Measurements from ENCODE around the gene ZNF521.

ZNF521 gene

DNA sequence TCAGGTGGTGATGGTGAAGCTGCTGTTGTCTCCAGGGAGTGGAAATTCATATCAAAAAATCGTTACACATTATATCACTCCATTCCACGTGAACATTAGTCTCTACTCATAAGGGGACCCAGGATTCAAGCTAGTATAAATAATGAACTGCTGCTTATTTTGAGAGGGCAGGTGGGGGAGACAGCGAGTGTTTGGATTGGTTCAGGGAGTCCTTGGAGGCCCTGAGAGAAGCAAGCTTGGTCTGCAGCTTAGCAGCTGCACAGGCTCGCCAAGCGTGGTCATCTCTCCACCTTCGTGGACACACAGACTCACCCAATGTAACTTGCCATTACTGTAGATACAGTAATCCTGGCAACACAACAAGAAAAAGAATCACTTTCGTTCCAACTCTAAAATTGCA is 177.6 kb downstream of the ZNF521 start:
- Histone ChIP-seq H2BK15ac (ENCODE audit: low read length) (no peak overlapping the region), H3K27me3 (ENCODE audit: control insufficient read depth in 3 of 3, insufficient read depth in 3 of 3, low read depth in 1 of 3, low read length in 3 of 3) (no peaks in the 10 kb centered on the region), H2BK5ac (ENCODE audit: low read length) (no peak overlapping the region), H4K91ac (ENCODE audit: low read depth, low read length, poor library complexity) (no peak overlapping the region), H3K36me3 (replicated peaks in 1 of 2; ENCODE audit: control insufficient read depth in 2 of 2, insufficient read depth in 2 of 2, low read length in 2 of 2) (peaks cover 0 to 20% of the 10 kb centered on the region in 2 donors), H2BK120ac (ENCODE audit: low read depth, low read length) (no peak overlapping the region), H3K4me3 (ENCODE audit: low read length in 2 of 2) (no peak overlapping the region), H3K4ac (ENCODE audit: low read length) (no peak overlapping the region), H4K8ac (ENCODE audit: low read depth, low read length) (no peak overlapping the region), H3K18ac (ENCODE audit: low read length) (no peak overlapping the region), H3K4me1 (ENCODE audit: control insufficient read depth in 2 of 2, insufficient read depth in 1 of 2, low read depth in 1 of 2, low read length in 2 of 2) (peaks cover 0 to 10% of the 10 kb centered on the region in 2 donors), H3K4me2 (ENCODE audit: insufficient read depth, low read length, poor library complexity, severe bottlenecking) (no peak overlapping the region), H3K14ac (ENCODE audit: low read length) (no peak overlapping the region), H2AK5ac (ENCODE audit: low read depth, low read length) (no peak overlapping the region), H3K79me1 (ENCODE audit: low read depth, low read length) (no peaks in the 10 kb centered on the region), H3K23ac (ENCODE audit: low read depth, low read length, poor library complexity) (no peak overlapping the region), H3K9ac (ENCODE audit: low read depth, low read length, poor library complexity) (no peak overlapping the region), H3K27ac (replicated peaks; ENCODE audit: low read length) (no peak overlapping the region), H2BK12ac (ENCODE audit: low read length) (no peak overlapping the region), H3K9me3 (replicated peaks in 1 of 2; ENCODE audit: control insufficient read depth in 2 of 2, insufficient read depth in 1 of 2, low read depth in 1 of 2, low read length in 2 of 2) (no peaks in the 10 kb centered on the region), H2AFZ (ENCODE audit: low read length) (no peak overlapping the region)
- WGBS, 2 donors (ENCODE audit: extremely low coverage in 2 of 2, insufficient read length in 2 of 2, insufficient replicate concordance in 1 of 2) = no CpG with 5 or more reads among the region's 7 CpGs
- no peak for DNase-seq (ENCODE audit: low spot score)

- no peak overlapping the region for H3K18ac ChIP-seq (ENCODE audit: low read length)
- H3K4me1 ChIP-seq (ENCODE audit: control insufficient read depth in 2 of 2, insufficient read depth in 1 of 2, low read depth in 1 of 2, low read length in 2 of 2) = peaks cover 0 to 6% of the 10 kb centered on the region in 2 donors
- DNase-seq (ENCODE audit: low spot score) = no peak
- H2BK120ac ChIP-seq (ENCODE audit: low read depth, low read length) = no peak overlapping the region
- no peak overlapping the region for H2BK15ac ChIP-seq (ENCODE audit: low read length)
- no CpG with 5 or more reads among the region's 3 CpGs for WGBS, 2 donors (ENCODE audit: extremely low coverage in 2 of 2, insufficient read length in 2 of 2, insufficient replicate concordance in 1 of 2)
- peaks cover 2 to 39% of the 10 kb centered on the region in 2 donors for H3K36me3 ChIP-seq (replicated peaks in 1 of 2; ENCODE audit: control insufficient read depth in 2 of 2, insufficient read depth in 2 of 2, low read length in 2 of 2)
- H3K9me3 ChIP-seq (replicated peaks in 1 of 2; ENCODE audit: control insufficient read depth in 2 of 2, insufficient read depth in 1 of 2, low read depth in 1 of 2, low read length in 2 of 2) = no peaks in the 10 kb centered on the region
- H3K4ac ChIP-seq (ENCODE audit: low read length) = no peak overlapping the region
- H2AFZ ChIP-seq (ENCODE audit: low read length) = no peak overlapping the region
- no peak overlapping the region for H2BK12ac ChIP-seq (ENCODE audit: low read length)
- H4K91ac ChIP-seq (ENCODE audit: low read depth, low read length, poor library complexity) = no peak overlapping the region
- H3K4me3 ChIP-seq (ENCODE audit: low read length in 2 of 2) = no peak overlapping the region
- no peak overlapping the region for H2AK5ac ChIP-seq (ENCODE audit: low read depth, low read length)
- no peak overlapping the region for H3K9ac ChIP-seq (ENCODE audit: low read depth, low read length, poor library complexity)
- H3K23ac ChIP-seq (ENCODE audit: low read depth, low read length, poor library complexity) = no peak overlapping the region
- H3K4me2 ChIP-seq (ENCODE audit: insufficient read depth, low read length, poor library complexity, severe bottlenecking) = no peak overlapping the region
- no peak overlapping the region for H4K8ac ChIP-seq (ENCODE audit: low read depth, low read length)
- H3K27ac ChIP-seq (replicated peaks; ENCODE audit: low read length) = no peak overlapping the region
- no peak overlapping the region for H2BK5ac ChIP-seq (ENCODE audit: low read length)
- H3K79me1 ChIP-seq (ENCODE audit: low read depth, low read length) = no peaks in the 10 kb centered on the region
- H3K27me3 ChIP-seq (ENCODE audit: control insufficient read depth in 3 of 3, insufficient read depth in 3 of 3, low read depth in 1 of 3, low read length in 3 of 3) = no peaks in the 10 kb centered on the region
- H3K14ac ChIP-seq (ENCODE audit: low read length) = no peak overlapping the region
Observed at GRCh38 chr18:25171334-25171733, 180.6 kb downstream of the ZNF521 start.

- Histone ChIP-seq H3K36me3 (replicated peaks in 1 of 2; ENCODE audit: control insufficient read depth in 2 of 2, insufficient read depth in 2 of 2, low read length in 2 of 2) (peaks cover 2 to 47% of the 10 kb centered on the region in 2 donors), H3K18ac (ENCODE audit: low read length) (no peak overlapping the region), H3K9me3 (replicated peaks in 1 of 2; ENCODE audit: control insufficient read depth in 2 of 2, insufficient read depth in 1 of 2, low read depth in 1 of 2, low read length in 2 of 2) (no peaks in the 10 kb centered on the region), H2BK15ac (ENCODE audit: low read length) (no peak overlapping the region), H2BK120ac (ENCODE audit: low read depth, low read length) (no peak overlapping the region), H3K79me1 (ENCODE audit: low read depth, low read length) (no peaks in the 10 kb centered on the region), H4K91ac (ENCODE audit: low read depth, low read length, poor library complexity) (no peak overlapping the region), H3K4ac (ENCODE audit: low read length) (no peak overlapping the region), H2AFZ (ENCODE audit: low read length) (no peak overlapping the region), H4K8ac (ENCODE audit: low read depth, low read length) (no peak overlapping the region), H3K27me3 (ENCODE audit: control insufficient read depth in 3 of 3, insufficient read depth in 3 of 3, low read depth in 1 of 3, low read length in 3 of 3) (no peaks in the 10 kb centered on the region), H3K23ac (ENCODE audit: low read depth, low read length, poor library complexity) (no peak overlapping the region), H2BK12ac (ENCODE audit: low read length) (no peak overlapping the region), H3K4me3 (ENCODE audit: low read length in 2 of 2) (no peak overlapping the region), H3K4me1 (ENCODE audit: control insufficient read depth in 2 of 2, insufficient read depth in 1 of 2, low read depth in 1 of 2, low read length in 2 of 2) (peaks cover 0 to 6% of the 10 kb centered on the region in 2 donors), H2BK5ac (ENCODE audit: low read length) (no peak overlapping the region), H3K27ac (replicated peaks; ENCODE audit: low read length) (no peak overlapping the region), H3K4me2 (ENCODE audit: insufficient read depth, low read length, poor library complexity, severe bottlenecking) (no peak overlapping the region), H3K14ac (ENCODE audit: low read length) (no peak overlapping the region), H2AK5ac (ENCODE audit: low read depth, low read length) (no peak overlapping the region), H3K9ac (ENCODE audit: low read depth, low read length, poor library complexity) (no peak overlapping the region)
- WGBS, 2 donors (ENCODE audit: extremely low coverage in 2 of 2, insufficient read length in 2 of 2, insufficient replicate concordance in 1 of 2) = no CpG with 5 or more reads among the region's 4 CpGs
- no peak for DNase-seq (ENCODE audit: low spot score)
Observed at GRCh38 chr18:25170402-25170801, 181.6 kb downstream of the ZNF521 start.

GRCh38 chr18:25169701-25170100 is 182.3 kb downstream of the ZNF521 start:
- Histone ChIP-seq H4K91ac (ENCODE audit: low read depth, low read length, poor library complexity) (no peak overlapping the region), H3K4me1 (ENCODE audit: control insufficient read depth in 2 of 2, insufficient read depth in 1 of 2, low read depth in 1 of 2, low read length in 2 of 2) (peaks cover 0 to 4% of the 10 kb centered on the region in 2 donors), H2BK15ac (ENCODE audit: low read length) (no peak overlapping the region), H3K18ac (ENCODE audit: low read length) (no peak overlapping the region), H3K9me3 (replicated peaks in 1 of 2; ENCODE audit: control insufficient read depth in 2 of 2, insufficient read depth in 1 of 2, low read depth in 1 of 2, low read length in 2 of 2) (no peaks in the 10 kb centered on the region), H3K27me3 (ENCODE audit: control insufficient read depth in 3 of 3, insufficient read depth in 3 of 3, low read depth in 1 of 3, low read length in 3 of 3) (no peaks in the 10 kb centered on the region), H3K36me3 (replicated peaks in 1 of 2; ENCODE audit: control insufficient read depth in 2 of 2, insufficient read depth in 2 of 2, low read length in 2 of 2) (peaks cover 2 to 49% of the 10 kb centered on the region in 2 donors), H3K4me2 (ENCODE audit: insufficient read depth, low read length, poor library complexity, severe bottlenecking) (no peak overlapping the region), H3K79me1 (ENCODE audit: low read depth, low read length) (no peaks in the 10 kb centered on the region), H3K14ac (ENCODE audit: low read length) (no peak overlapping the region), H4K8ac (ENCODE audit: low read depth, low read length) (no peak overlapping the region), H3K4me3 (ENCODE audit: low read length in 2 of 2) (no peak overlapping the region), H2BK5ac (ENCODE audit: low read length) (no peak overlapping the region), H2AFZ (ENCODE audit: low read length) (no peak overlapping the region), H2BK120ac (ENCODE audit: low read depth, low read length) (no peak overlapping the region), H2AK5ac (ENCODE audit: low read depth, low read length) (no peak overlapping the region), H3K4ac (ENCODE audit: low read length) (no peak overlapping the region), H3K23ac (ENCODE audit: low read depth, low read length, poor library complexity) (no peak overlapping the region), H2BK12ac (ENCODE audit: low read length) (no peak overlapping the region), H3K27ac (replicated peaks; ENCODE audit: low read length) (no peak overlapping the region), H3K9ac (ENCODE audit: low read depth, low read length, poor library complexity) (no peak overlapping the region)
- no peak for DNase-seq (ENCODE audit: low spot score)
- no CpG with 5 or more reads among the region's 1 CpG for WGBS, 2 donors (ENCODE audit: extremely low coverage in 2 of 2, insufficient read length in 2 of 2, insufficient replicate concordance in 1 of 2)
